GM23248 (cell line): Measurements from ENCODE around the gene TMEM43.

ENCODE experiments used
- EZH2 ChIP-seq: fragments of 200-600 bp; sonication (generic); IDR thresholded peaks from 2 replicates; pipeline ENCODE4 v1.6.1; 2018; ENCODE audit warnings: antibody characterized with exemption, mild to moderate bottlenecking; ENCODE audit not compliant: insufficient read depth, poor library complexity, severe bottlenecking
- EZH2phosphoT487 ChIP-seq: fragments of 200-600 bp; sonication (generic); IDR thresholded peaks from 2 replicates; pipeline ENCODE4 v1.6.1; 2018; ENCODE audit warnings: antibody characterized with exemption, moderate library complexity, mild to moderate bottlenecking, low read depth; ENCODE audit not compliant: insufficient read depth

GRCh38 chr3:14082108-14082657 lies 42.7 kb upstream of the TMEM43 start:
- TF ChIP-seq EZH2, result no peak
- TF ChIP-seq EZH2phosphoT487, result no peak
